ENCODE measurements around the gene KDR. TPM values are rescaled to one million over a fixed set of nuclear protein-coding genes. Genes with fewer than 3 reads are reported as not detected.

Gene KDR
- total and polyA plus RNA-seq, 3 donors from 2014 or later = 6.8 to 8.3 (median 7.9) TPM

DNA sequence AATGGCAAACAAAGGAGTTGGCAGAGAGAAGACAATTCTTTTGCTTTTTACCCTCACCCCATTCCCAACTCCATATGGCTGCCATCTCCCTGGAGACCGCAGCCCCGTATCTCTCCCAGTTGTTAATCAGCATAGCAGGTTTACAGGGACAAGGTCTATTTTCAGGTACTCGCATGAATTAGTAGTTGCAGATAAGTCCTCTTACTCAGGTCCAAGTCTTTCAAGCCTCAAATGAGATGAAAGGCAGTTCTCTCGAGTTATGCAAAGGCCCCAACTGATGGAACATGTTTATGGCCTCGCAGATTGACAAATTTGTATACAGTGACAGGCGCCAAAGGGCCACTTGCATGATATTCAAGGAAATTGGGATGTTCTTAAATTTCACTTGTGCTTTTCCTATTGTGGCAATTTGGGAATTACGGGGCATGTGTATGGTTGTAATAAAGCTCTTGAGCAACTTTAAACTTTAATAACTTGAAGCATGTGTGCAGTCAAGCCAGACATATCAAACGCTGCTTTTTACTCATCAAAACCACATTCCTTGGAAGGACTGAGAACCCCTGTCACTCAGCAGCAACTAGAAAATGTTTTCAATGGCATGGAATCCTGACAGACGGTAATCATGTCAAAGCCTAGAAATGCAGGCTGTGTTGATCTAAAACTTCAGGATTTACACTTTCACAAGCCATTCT is 45.1 kb downstream of the KDR start:
- DNase-seq = no peak

DNA sequence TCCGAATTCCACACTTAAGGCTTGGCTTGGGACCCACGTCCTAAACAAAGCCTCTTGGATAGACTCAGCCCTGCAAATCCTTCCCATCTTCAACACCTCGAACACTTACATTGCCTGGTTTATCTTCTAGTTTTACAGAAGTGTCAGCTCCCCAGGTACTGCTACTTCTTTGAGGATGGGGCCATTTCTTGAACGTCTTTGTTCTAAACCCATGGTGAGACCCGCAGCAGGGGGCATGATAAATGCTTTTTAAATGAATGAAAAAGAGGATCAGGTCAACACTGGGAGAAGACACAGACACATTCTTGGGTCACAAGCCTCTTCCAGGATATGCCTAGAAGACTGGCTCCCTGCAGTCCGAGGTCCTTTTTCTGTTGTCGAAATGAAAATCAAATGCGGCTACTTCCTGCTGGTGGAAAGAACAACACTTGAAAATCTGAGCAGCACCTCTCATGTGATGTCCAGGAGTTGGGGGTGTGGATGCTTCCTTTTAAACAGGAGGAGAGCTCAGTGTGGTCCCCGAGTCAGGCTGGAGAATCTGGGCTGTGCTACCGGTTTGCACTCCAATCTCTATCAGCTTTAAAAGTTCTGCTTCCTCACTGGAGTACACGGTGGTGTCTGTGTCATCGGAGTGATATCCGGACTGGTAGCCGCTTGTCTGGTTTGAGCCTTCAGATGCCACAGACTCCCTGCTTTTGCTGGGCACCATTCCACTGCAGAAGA is 45.8 kb downstream of the KDR start:
- Histone ChIP-seq H3K36me3 (ENCODE audit: low read depth, missing control alignments) (no peaks in the 10 kb centered on the region), H3K27ac (peak overlapping the region in 1 of 2 donors; percentile 11), H3K9me3 (no peaks in the 10 kb centered on the region), H3K4me3 (no peak overlapping the region), H3K27me3 (no peaks in the 10 kb centered on the region), H3K4me1 (no peaks in the 10 kb centered on the region)
- no peak for DNase-seq
- WGBS, 2 donors = 71 to 82% methylated on average over 13 to 14 of the region's 14 CpGs
- intact Hi-C loops (cut with DNase I; ENCODE audit: low total_unique reads) = no loop called here
- TF ChIP-seq POLR2A (IDR thresholded peaks at IDR 0.05) (no peak), CTCF (IDR thresholded peaks at IDR 0.05) (no peak)

More for the DNA sequence above, 45.1 kb downstream of the KDR start:
- TF ChIP-seq CTCF (IDR thresholded peaks at IDR 0.05) (no peak), POLR2A (IDR thresholded peaks at IDR 0.05) (no peak)
- intact Hi-C loops (cut with DNase I; ENCODE audit: low total_unique reads) = no loop called here
- H3K4me1 ChIP-seq = no peaks in the 10 kb centered on the region
- no peaks in the 10 kb centered on the region for H3K36me3 ChIP-seq (ENCODE audit: low read depth, missing control alignments)
- no peaks in the 10 kb centered on the region for H3K9me3 ChIP-seq
- H3K4me3 ChIP-seq = no peak overlapping the region
- no peaks in the 10 kb centered on the region for H3K27me3 ChIP-seq
- no peak overlapping the region for H3K27ac ChIP-seq
- WGBS, 2 donors = 78 to 80% methylated on average over 9 of the region's 9 CpGs

GRCh38 chr4:55078987-55079386 is 46.4 kb downstream of the KDR start:
- 49 to 70% methylated on average over 8 of the region's 8 CpGs for WGBS, 2 donors
- H3K4me1 ChIP-seq = no peaks in the 10 kb centered on the region
- peak overlapping the region in 1 of 2 donors; percentile 11 for H3K27ac ChIP-seq
- H3K9me3 ChIP-seq = no peaks in the 10 kb centered on the region
- no peaks in the 10 kb centered on the region for H3K36me3 ChIP-seq (ENCODE audit: low read depth, missing control alignments)
- intact Hi-C loops (cut with DNase I; ENCODE audit: low total_unique reads) = no loop called here
- no peaks in the 10 kb centered on the region for H3K27me3 ChIP-seq
- H3K4me3 ChIP-seq = no peak overlapping the region
- TF ChIP-seq POLR2A (IDR thresholded peaks at IDR 0.05) (no peak), CTCF (IDR thresholded peaks at IDR 0.05) (no peak)
- DNase-seq = no peak

DNA sequence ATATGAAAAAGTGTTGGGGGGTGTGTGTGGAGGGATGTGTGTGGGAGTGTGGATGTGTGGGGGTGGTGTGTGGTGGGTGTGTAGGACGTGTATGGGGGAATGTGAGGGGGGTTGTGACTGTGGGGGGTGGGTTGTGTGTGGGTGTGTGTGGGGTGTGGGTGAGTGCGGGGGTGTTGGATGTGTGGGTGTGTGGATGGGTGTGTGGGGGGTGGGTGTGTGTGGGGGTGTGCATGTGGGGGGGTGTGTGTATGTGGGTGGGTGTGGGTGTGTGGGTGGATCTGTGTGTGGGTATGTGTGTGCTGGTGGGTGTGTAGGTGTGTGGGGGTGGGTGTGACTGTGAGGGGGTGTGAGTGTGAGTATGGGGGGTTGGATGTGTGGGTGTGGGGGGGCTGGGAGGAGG is 47.8 kb downstream of the KDR start:
- H3K27ac ChIP-seq = no peak overlapping the region
- no peak overlapping the region for H3K4me3 ChIP-seq
- intact Hi-C loops (cut with DNase I; ENCODE audit: low total_unique reads) = no loop called here
- H3K9me3 ChIP-seq = no peaks in the 10 kb centered on the region
- no peak for DNase-seq
- 62 to 65% methylated on average over 2 of the region's 2 CpGs for WGBS, 2 donors
- no peaks in the 10 kb centered on the region for H3K36me3 ChIP-seq (ENCODE audit: low read depth, missing control alignments)
- TF ChIP-seq POLR2A (IDR thresholded peaks at IDR 0.05) (no peak), CTCF (IDR thresholded peaks at IDR 0.05) (no peak)
- H3K4me1 ChIP-seq = no peaks in the 10 kb centered on the region
- no peaks in the 10 kb centered on the region for H3K27me3 ChIP-seq
